ENCODE measurements around the gene SLC38A3.

- TF ChIP-seq CTCF (IDR thresholded peaks at IDR 0.05) (no peak), POLR2A (IDR thresholded peaks at IDR 0.05) (no peak)
Observed at GRCh38 chr3:50260942-50261441, 55.9 kb downstream of the SLC38A3 start.

Measured in uterus (tissue), 2 donors.